ENCODE measurements around the gene VOPP1. TPM values are rescaled to one million over a fixed set of nuclear protein-coding genes. Genes with fewer than 3 reads are reported as not detected.

Gene VOPP1
- polyA plus RNA-seq, 1 experiment, result 88.4 TPM

DNA sequence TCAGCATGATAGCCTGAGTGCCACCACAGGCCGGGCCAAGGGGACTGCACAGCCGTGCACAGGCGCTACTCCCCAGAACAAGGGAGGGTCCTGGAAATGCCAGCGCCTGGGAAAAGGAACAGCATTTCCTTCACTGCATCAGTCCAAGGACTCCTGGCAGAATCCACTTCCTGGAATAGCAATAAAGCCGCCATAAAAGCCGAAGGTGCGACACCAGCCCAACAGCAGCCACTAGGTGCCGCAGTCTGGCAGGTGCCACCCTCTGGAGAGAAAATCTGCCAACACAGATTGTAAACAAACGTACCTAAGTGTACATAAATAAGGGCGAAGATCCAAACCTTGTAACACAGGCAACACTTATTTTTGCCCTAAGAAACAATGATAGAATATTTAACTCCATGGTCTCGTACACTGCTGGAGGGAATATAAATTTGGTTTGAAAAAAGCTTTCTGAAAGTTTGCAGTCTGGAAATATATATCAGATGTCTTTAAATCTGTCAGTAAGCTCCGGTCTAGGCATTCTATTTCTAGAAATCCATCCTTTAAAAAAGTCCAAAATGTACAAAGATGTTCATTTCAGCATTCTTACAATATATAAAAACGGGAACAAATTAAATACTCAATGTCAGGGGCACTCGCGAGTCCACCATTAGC lies 22.2 kb downstream of the VOPP1 start:
- Histone ChIP-seq H3K27me3 (ENCODE audit: control insufficient read depth, insufficient read depth, low read length) (no peaks in the 10 kb centered on the region), H3K9me3 (ENCODE audit: control insufficient read depth, insufficient read depth, low read length) (no peaks in the 10 kb centered on the region), H3K4me3 (ENCODE audit: low read depth, low read length) (no peak overlapping the region), H3K27ac (ENCODE audit: low read depth, low read length) (no peak overlapping the region)
- POLR2A ChIA-PET, result no interaction called here
- TF ChIP-seq CTCF (IDR thresholded peaks at IDR 0.05; ENCODE audit: low read depth, low read length), result no peak
- no peak for DNase-seq (ENCODE audit: low read depth, low spot score)
- CTCF ChIA-PET, result no interaction called here

- H3K27me3 ChIP-seq (ENCODE audit: control insufficient read depth, insufficient read depth, low read length), result no peaks in the 10 kb centered on the region
- ChIA-PET POLR2A (no interaction called here), CTCF (interaction anchor here (1.1 kb wide), 1 partner anchor 134 kb away, joined by 6 read pairs; no protein-coding TSS in a partner anchor)
- no peak for DNase-seq (ENCODE audit: low read depth, low spot score)
- no peaks in the 10 kb centered on the region for H3K9me3 ChIP-seq (ENCODE audit: control insufficient read depth, insufficient read depth, low read length)
- H3K27ac ChIP-seq (ENCODE audit: low read depth, low read length), result no peak overlapping the region
- TF ChIP-seq CTCF (IDR thresholded peaks at IDR 0.05; ENCODE audit: low read depth, low read length), result no peak
- H3K4me3 ChIP-seq (ENCODE audit: low read depth, low read length), result no peak overlapping the region
These were observed 22.8 kb downstream of the VOPP1 start for GRCh38 chr7:55549457-55549856.

GRCh38 chr7:55548295-55548731 lies 24.0 kb downstream of the VOPP1 start:
- no peak for DNase-seq (ENCODE audit: low read depth, low spot score)
- CTCF ChIA-PET, result interaction anchor here (1.1 kb wide), 1 partner anchor 133 kb away, joined by 6 read pairs; no protein-coding TSS in a partner anchor
- POLR2A ChIA-PET, result interaction anchor here (0.6 kb wide), 1 partner anchor 10 kb away, joined by 4 read pairs; no protein-coding TSS in a partner anchor

DNA sequence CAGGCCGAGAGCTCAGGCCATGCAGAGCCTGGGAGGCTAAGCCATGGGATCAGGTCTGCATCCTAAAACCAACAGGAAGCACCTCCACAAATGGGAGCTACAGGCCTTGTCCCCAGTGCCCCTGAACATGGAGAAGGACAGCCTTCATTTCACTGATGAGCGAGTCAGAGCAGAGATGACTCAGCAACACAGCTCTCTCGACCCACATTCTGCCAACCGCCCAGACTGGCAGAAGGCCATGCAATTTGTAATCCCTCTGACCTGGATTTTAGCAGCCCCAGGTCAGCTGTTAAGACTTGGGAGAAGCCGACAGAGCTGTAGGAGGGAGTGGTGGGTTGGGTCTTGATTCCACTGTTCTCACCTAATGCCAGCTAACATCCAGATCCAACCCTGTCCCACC lies 25.5 kb downstream of the VOPP1 start:
- Histone ChIP-seq H3K27me3 (ENCODE audit: control insufficient read depth, insufficient read depth, low read length) (no peaks in the 10 kb centered on the region), H3K27ac (ENCODE audit: low read depth, low read length) (peak overlapping the region; percentile 65), H3K4me3 (ENCODE audit: low read depth, low read length) (no peak overlapping the region), H3K9me3 (ENCODE audit: control insufficient read depth, insufficient read depth, low read length) (no peaks in the 10 kb centered on the region)
- ChIA-PET CTCF (no interaction called here), POLR2A (interaction anchor here (1.4 kb wide), 1 partner anchor 8 kb away, joined by 7 read pairs; no protein-coding TSS in a partner anchor)
- DNase-seq (ENCODE audit: low read depth, low spot score), result no peak
- TF ChIP-seq CTCF (IDR thresholded peaks at IDR 0.05; ENCODE audit: low read depth, low read length), result no peak

More at GRCh38 chr7:55548295-55548731, 24.0 kb downstream of the VOPP1 start:
- Histone ChIP-seq H3K4me3 (ENCODE audit: low read depth, low read length) (no peak overlapping the region), H3K27ac (ENCODE audit: low read depth, low read length) (no peak overlapping the region), H3K9me3 (ENCODE audit: control insufficient read depth, insufficient read depth, low read length) (no peaks in the 10 kb centered on the region), H3K27me3 (ENCODE audit: control insufficient read depth, insufficient read depth, low read length) (no peaks in the 10 kb centered on the region)
- TF ChIP-seq CTCF (IDR thresholded peaks at IDR 0.05; ENCODE audit: low read depth, low read length), result no peak

- CTCF ChIA-PET, result interaction anchor here (1.2 kb wide), 1 partner anchor 772 kb away, joined by 3 read pairs; no protein-coding TSS in a partner anchor
- Histone ChIP-seq H3K27me3 (ENCODE audit: control insufficient read depth, insufficient read depth, low read length) (no peaks in the 10 kb centered on the region), H3K4me3 (ENCODE audit: low read depth, low read length) (no peak overlapping the region), H3K27ac (ENCODE audit: low read depth, low read length) (no peak overlapping the region), H3K9me3 (ENCODE audit: control insufficient read depth, insufficient read depth, low read length) (no peaks in the 10 kb centered on the region)
- no peak for DNase-seq (ENCODE audit: low read depth, low spot score)
- POLR2A ChIA-PET, result interaction anchor here (0.7 to 1.1 kb wide), 3 partner anchors 11 to 58 kb away, joined by 3 to 12 read pairs (median 4); no protein-coding TSS in a partner anchor
- peak; percentile 24 for TF ChIP-seq CTCF (IDR thresholded peaks at IDR 0.05; ENCODE audit: low read depth, low read length)
These were observed 26.8 kb downstream of the VOPP1 start for GRCh38 chr7:55545496-55545895.
